ENCODE measurements around the gene ZEB2.
A peak's percentile ranks its signal among the peaks of the same experiment; 100 is the strongest.

Gene ZEB2

GRCh38 chr2:144409241-144409640, 110.7 kb downstream of the ZEB2 start:
- H3K4me2 ChIP-seq (ENCODE audit: low read length): no peak overlapping the region
- H3K36me3 ChIP-seq (ENCODE audit: control insufficient read depth, low read length): peaks cover 7% of the 10 kb centered on the region
- H3K79me2 ChIP-seq (ENCODE audit: control insufficient read depth, low read length): no peaks in the 10 kb centered on the region
- H4K20me1 ChIP-seq (ENCODE audit: control insufficient read depth, insufficient read depth, low read depth, low read length): no peaks in the 10 kb centered on the region
- peaks cover 28% of the 10 kb centered on the region for H3K4me1 ChIP-seq (ENCODE audit: control insufficient read depth, low read length)
- TF ChIP-seq CTCF (IDR thresholded peaks at IDR 0.05; ENCODE audit: low read depth, low read length, poor library complexity, severe bottlenecking) (no peak), EZH2phosphoT487 (IDR thresholded peaks at IDR 0.05; ENCODE audit: borderline replicate concordance, low read length) (no peak)
- H3K9me3 ChIP-seq (ENCODE audit: control insufficient read depth, insufficient read depth, low read length): no peaks in the 10 kb centered on the region
- no peak overlapping the region for H3K27ac ChIP-seq (ENCODE audit: low read depth, low read length)
- no peaks in the 10 kb centered on the region for H3F3A ChIP-seq (ENCODE audit: control insufficient read depth, insufficient read depth)
- H3K9me2 ChIP-seq (replicated peaks; ENCODE audit: control insufficient read depth, low read length): no peaks in the 10 kb centered on the region
- no peaks in the 10 kb centered on the region for H3K27me3 ChIP-seq (ENCODE audit: control insufficient read depth, low read length)
- no peak overlapping the region for H3K4me3 ChIP-seq (ENCODE audit: low read length)

GRCh38 chr2:144407262-144407661, 112.7 kb downstream of the ZEB2 start:
- peaks cover 14% of the 10 kb centered on the region for H3K36me3 ChIP-seq (ENCODE audit: control insufficient read depth, low read length)
- peaks cover 36% of the 10 kb centered on the region for H3K4me1 ChIP-seq (ENCODE audit: control insufficient read depth, low read length)
- H3K9me2 ChIP-seq (replicated peaks; ENCODE audit: control insufficient read depth, low read length): no peaks in the 10 kb centered on the region
- no peak overlapping the region for H3K4me2 ChIP-seq (ENCODE audit: low read length)
- no peak overlapping the region for H3K4me3 ChIP-seq (ENCODE audit: low read length)
- H4K20me1 ChIP-seq (ENCODE audit: control insufficient read depth, insufficient read depth, low read depth, low read length): no peaks in the 10 kb centered on the region
- TF ChIP-seq EZH2phosphoT487 (IDR thresholded peaks at IDR 0.05; ENCODE audit: borderline replicate concordance, low read length) (no peak), CTCF (IDR thresholded peaks at IDR 0.05; ENCODE audit: low read depth, low read length, poor library complexity, severe bottlenecking) (no peak)
- no peak overlapping the region for H3K27ac ChIP-seq (ENCODE audit: low read depth, low read length)
- H3K27me3 ChIP-seq (ENCODE audit: control insufficient read depth, low read length): no peaks in the 10 kb centered on the region
- H3K79me2 ChIP-seq (ENCODE audit: control insufficient read depth, low read length): no peaks in the 10 kb centered on the region
- H3F3A ChIP-seq (ENCODE audit: control insufficient read depth, insufficient read depth): no peaks in the 10 kb centered on the region
- H3K9me3 ChIP-seq (ENCODE audit: control insufficient read depth, insufficient read depth, low read length): no peaks in the 10 kb centered on the region

- Histone ChIP-seq H3K79me2 (ENCODE audit: control insufficient read depth, low read length) (no peaks in the 10 kb centered on the region), H3K9me2 (replicated peaks; ENCODE audit: control insufficient read depth, low read length) (no peaks in the 10 kb centered on the region), H4K20me1 (ENCODE audit: control insufficient read depth, insufficient read depth, low read depth, low read length) (no peaks in the 10 kb centered on the region), H3F3A (ENCODE audit: control insufficient read depth, insufficient read depth) (peaks cover 3% of the 10 kb centered on the region; the same call in 1 of the 2 replicates), H3K4me2 (ENCODE audit: low read length) (0 out of 2 replicates have a peak overlapping the region, but pooled peaks have one; percentile 12), H3K4me3 (ENCODE audit: low read length) (no peak overlapping the region), H3K27me3 (ENCODE audit: control insufficient read depth, low read length) (no peaks in the 10 kb centered on the region), H3K9me3 (ENCODE audit: control insufficient read depth, insufficient read depth, low read length) (no peaks in the 10 kb centered on the region), H3K36me3 (ENCODE audit: control insufficient read depth, low read length) (peaks cover 18% of the 10 kb centered on the region), H3K27ac (ENCODE audit: low read depth, low read length) (no peak overlapping the region), H3K4me1 (ENCODE audit: control insufficient read depth, low read length) (peaks cover 47% of the 10 kb centered on the region)
- TF ChIP-seq EZH2phosphoT487 (IDR thresholded peaks at IDR 0.05; ENCODE audit: borderline replicate concordance, low read length) (no peak), CTCF (IDR thresholded peaks at IDR 0.05; ENCODE audit: low read depth, low read length, poor library complexity, severe bottlenecking) (no peak)
These were observed 113.7 kb downstream of the ZEB2 start for GRCh38 chr2:144405982-144406788.
